ENCODE results near the gene SLC9A3.

DNA sequence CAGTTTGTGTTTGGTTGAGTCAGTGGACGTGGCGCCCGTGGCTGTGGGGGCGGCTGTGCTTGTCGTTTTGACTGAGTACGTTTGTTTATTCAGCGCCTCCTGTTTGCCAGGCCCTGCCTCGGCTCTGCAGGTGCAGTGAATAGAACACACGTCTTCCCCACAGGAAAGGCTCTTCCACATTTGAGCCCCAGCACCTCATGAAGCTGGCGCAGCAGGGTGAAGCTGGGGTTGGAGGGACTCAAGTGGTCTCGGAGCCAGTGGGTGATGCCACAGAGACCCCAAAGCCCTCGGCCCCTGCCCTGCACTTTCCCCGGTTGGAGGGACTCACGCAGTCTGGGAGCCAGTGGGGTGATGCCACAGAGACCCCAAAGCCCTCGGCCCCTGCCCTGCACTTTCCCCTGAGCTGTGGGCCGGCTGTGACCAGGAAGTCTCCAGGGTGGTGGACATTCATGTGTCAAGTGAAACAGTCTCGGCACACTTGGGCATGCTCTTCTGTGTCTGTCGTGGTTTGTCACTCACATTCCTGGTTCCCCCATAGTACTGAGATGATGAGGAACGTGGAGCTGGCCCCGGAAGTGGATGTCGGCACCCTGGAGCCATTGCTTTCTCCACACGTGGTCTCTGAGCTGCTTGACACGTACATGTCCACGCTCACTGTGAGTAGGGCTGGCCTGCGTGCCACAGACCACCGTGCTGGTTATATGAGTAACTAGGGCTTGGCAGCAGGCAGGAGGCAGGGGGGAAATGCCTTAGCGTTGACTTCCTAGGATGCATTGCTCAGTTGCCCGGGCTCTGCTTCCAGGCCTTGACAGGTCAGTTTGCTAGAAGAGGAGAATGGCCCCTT lies 67.7 kb downstream of the SLC9A3 start:
- TF ChIP-seq EP300 (IDR thresholded peaks at IDR 0.05; ENCODE audit: low read depth): no peak
- TF ChIP-seq, protein P1, sequence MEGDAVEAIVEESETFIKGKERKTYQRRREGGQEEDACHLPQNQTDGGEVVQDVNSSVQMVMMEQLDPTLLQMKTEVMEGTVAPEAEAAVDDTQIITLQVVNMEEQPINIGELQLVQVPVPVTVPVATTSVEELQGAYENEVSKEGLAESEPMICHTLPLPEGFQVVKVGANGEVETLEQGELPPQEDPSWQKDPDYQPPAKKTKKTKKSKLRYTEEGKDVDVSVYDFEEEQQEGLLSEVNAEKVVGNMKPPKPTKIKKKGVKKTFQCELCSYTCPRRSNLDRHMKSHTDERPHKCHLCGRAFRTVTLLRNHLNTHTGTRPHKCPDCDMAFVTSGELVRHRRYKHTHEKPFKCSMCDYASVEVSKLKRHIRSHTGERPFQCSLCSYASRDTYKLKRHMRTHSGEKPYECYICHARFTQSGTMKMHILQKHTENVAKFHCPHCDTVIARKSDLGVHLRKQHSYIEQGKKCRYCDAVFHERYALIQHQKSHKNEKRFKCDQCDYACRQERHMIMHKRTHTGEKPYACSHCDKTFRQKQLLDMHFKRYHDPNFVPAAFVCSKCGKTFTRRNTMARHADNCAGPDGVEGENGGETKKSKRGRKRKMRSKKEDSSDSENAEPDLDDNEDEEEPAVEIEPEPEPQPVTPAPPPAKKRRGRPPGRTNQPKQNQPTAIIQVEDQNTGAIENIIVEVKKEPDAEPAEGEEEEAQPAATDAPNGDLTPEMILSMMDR (IDR thresholded peaks at IDR 0.05): no peak

Measured in transverse colon (tissue), 3 donors.